K562 (cell line): Measurements from ENCODE around the gene ZBED4. TPM values are rescaled to one million over a fixed set of nuclear protein-coding genes. Genes with fewer than 3 reads are reported as not detected.

Experiments
- CBX1 ChIP-seq: sonication (generic); IDR thresholded peaks from 2 replicates; pipeline ENCODE4 v1.6.1; 2016; ENCODE audit warnings: antibody characterized with exemption, low read depth, mild to moderate bottlenecking
- ETS1 ChIP-seq: conservative IDR thresholded peaks from 2 replicates; pipeline ENCODE4 v1.6.1; 2011; ENCODE audit warnings: low read depth, mild to moderate bottlenecking, low read length; ENCODE audit not compliant: control insufficient read depth
- L3MBTL2 ChIP-seq: fragments of 450-650 bp; IDR thresholded peaks from 2 replicates; pipeline ENCODE4 v1.6.1; 2016; ENCODE audit warnings: mild to moderate bottlenecking, moderate library complexity
- MGA ChIP-seq: fragments of 450-650 bp; IDR thresholded peaks from 2 replicates; pipeline ENCODE4 v1.6.1; 2016; ENCODE audit warnings: mild to moderate bottlenecking, moderate library complexity
- MNT ChIP-seq, 2 experiments: fragments of 450-650 bp; conservative IDR thresholded peaks; 2 replicates each; pipeline ENCODE4 v1.6.1; 2017; ENCODE audit warnings: mild to moderate bottlenecking in 2 of 2, moderate library complexity in 2 of 2
- PCBP1 ChIP-seq: fragments of 200-400 bp; formaldehyde crosslinking; IDR thresholded peaks from 2 replicates; pipeline ENCODE4 v1.6.1; 2018; ENCODE audit warnings: mild to moderate bottlenecking, low read depth, low read length; ENCODE audit not compliant: poor library complexity, severe bottlenecking
- PHF8 ChIP-seq: fragments of 200-600 bp; sonication (generic); IDR thresholded peaks from 2 replicates; pipeline ENCODE4 v1.6.1; 2012; ENCODE audit warnings: mixed run types, mild to moderate bottlenecking, inconsistent platforms, low read length, moderate library complexity, borderline replicate concordance
- RBFOX2 ChIP-seq: fragments of 200-400 bp; formaldehyde crosslinking; IDR thresholded peaks from 2 replicates; pipeline ENCODE4 v1.6.1; 2017; ENCODE audit warnings: low read depth, mild to moderate bottlenecking, low read length, moderate library complexity
- SMARCA5 ChIP-seq: fragments of 450-650 bp; IDR thresholded peaks from 2 replicates; pipeline ENCODE4 v1.6.1; 2016
- ZNF280A ChIP-seq: fragments of 450-650 bp; IDR thresholded peaks from 2 replicates; pipeline ENCODE4 v1.6.1; 2018; ENCODE audit warnings: mild to moderate bottlenecking, low read depth; ENCODE audit not compliant: partially characterized antibody
- ZNF282 ChIP-seq: sonication (generic); formaldehyde crosslinking; IDR thresholded peaks from 2 replicates; pipeline ENCODE4 v1.8.1; 2023; ENCODE audit warnings: missing genetic modification reagents
- polyA plus RNA-seq, 8 experiments: library from polyadenylated mRNA; depleted of rRNA in 4 of 8; stranded (reverse) in 5 of 8; unstranded in 3 of 8; fragments of >200 nt; fragmentation: Nextera tagmentation in 2 of 8; fragmentation: Illumina TruSeq in 1 of 8; extraction: Ambion mirVana in 2 of 8; extraction: Trizol in 1 of 8; gene quantifications; 2 replicates each; pipeline versions ENCODE4 v1.2.1 to v1.2.3, GENCODE V29; 2011 to 2014; ENCODE audit warnings: inconsistent platforms in 1 of 8, missing spikeins in 1 of 8
- total RNA-seq, 7 experiments: library from RNA; depleted of rRNA in 6 of 7; stranded (reverse); fragments of >200 nt in 6 of 7; fragmentation: Illumina TruSeq in 2 of 7; extraction: Trizol in 2 of 7; gene quantifications; 2 replicates each; pipeline versions ENCODE4 v1.2.1 to v1.2.3, GENCODE V29; 2011 to 2021; ENCODE audit warnings: low replicate concordance in 1 of 7

Gene ZBED4
- total and polyA plus RNA-seq, 9 of the 15 experiments (the other 6 are each of a cell fraction or from before 2014, with no cell fraction given) = 1.5 to 16.8 (median 7.4) TPM

- TF ChIP-seq ZNF280A (no peak), L3MBTL2 (peak; percentile 67), ETS1 (0 out of 2 replicates have a peak, but pooled peaks have one; percentile 22), PCBP1 (peak; percentile 59), CBX1 (no peak), ZNF282 (CRISPR knock-in tag) (no peak), MNT (conservative IDR thresholded peaks at IDR 0.05) (peak in 1 of 2 experiments; percentile 41; a peak in 1 of 4 replicates), SMARCA5 (no peak), MGA (peak; percentile 70), PHF8 (peak; percentile 42; the same call in 1 of the 2 replicates), RBFOX2 (peak; percentile 74)
These were observed 26.9 kb upstream of the ZBED4 start (continued) for GRCh38 chr22:49826603-49827270.
